Measurements from ENCODE around the gene EXOC4.

EXOC4 gene

DNA sequence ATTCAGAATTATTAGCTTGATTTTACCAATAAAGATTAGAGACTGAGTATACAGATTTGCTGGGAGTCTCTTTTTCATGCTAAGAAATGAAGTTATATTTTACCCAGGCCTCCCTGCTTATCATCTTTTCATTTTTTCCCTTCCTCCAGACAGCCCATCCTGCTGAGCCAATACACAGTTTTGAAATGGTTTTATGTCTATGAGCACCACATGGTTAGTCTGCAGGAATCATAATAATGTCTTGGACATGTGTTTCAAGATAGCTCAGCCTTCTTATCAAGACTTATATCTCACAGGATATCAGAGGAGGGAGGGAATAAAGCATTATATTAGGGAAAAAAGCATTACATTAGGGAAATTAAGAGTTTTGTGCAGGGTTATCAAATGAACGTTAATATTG lies 157.1 kb downstream of the EXOC4 start:
- no peak for DNase-seq (ENCODE audit: insufficient read length, low spot score)
- FAIRE-seq, result no peak

GRCh38 chr7:133411395-133411794 lies 158.5 kb downstream of the EXOC4 start:
- no peak for DNase-seq (ENCODE audit: insufficient read length, low spot score)
- FAIRE-seq, result no peak

GRCh38 chr7:133412942-133413341 lies 160.1 kb downstream of the EXOC4 start:
- DNase-seq (ENCODE audit: insufficient read length, low spot score), result no peak
- no peak for FAIRE-seq

DNA sequence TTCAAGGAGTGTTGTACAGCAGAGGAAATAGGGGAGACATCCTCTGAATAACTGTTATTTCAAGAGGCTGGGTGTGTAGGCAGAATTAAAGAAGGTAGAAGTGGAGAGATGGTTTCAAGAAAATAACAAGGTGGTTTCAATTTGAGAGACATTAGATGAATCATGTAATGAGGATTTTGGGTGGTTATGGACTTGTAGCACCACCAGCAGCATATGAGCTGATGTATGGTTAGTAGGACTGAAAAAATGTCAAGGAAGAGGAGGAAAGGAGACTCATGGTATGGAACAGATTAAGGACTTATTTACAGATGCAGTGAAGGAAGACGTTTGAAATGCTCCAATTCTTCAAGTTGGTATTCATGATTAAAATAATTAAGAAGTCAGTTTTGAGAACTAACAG lies 166.2 kb downstream of the EXOC4 start:
- DNase-seq (ENCODE audit: insufficient read length, low spot score), result no peak
- FAIRE-seq, result no peak

DNA sequence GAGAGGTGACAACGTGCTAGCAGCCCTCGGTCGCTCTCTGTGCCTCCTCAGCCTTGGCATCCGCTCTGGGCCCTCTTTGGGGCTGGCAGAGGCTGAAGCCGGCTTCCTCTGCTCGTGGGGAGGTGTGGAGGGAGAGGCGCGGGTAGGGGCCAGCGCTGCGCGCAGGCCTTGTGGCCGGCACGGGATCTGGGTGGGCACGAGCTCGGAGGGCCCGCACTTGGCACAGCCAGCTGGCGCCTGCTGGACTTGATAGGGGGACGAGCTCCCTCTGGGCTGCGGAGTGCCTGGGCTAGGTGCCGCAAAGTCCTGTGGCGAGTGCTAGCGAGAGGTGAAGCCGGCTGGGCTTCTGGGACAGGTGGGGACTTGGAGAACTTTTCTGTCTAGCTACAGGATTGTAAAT lies 170.7 kb downstream of the EXOC4 start:
- DNase-seq (ENCODE audit: insufficient read length, low spot score) (no peak), FAIRE-seq (no peak)

DNA sequence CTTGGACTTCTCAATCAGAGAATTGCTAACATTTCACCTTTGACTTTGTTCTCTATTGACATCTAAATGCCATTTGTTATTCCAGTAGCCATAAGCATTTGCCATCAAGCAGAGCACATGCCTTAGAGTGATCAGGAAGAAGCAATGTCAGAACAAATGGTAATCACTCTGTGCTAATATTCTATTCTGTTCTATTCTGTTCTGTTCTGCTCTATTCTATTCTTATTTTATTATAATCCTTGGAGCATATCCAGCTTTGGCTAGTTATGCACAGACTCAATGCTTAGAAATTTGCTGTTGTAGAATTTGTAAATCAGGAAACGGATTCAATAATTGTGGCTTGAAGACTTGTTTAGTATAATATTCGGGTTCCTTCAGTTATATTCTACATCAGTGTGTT lies 175.4 kb downstream of the EXOC4 start:
- no peak for FAIRE-seq
- no peak for DNase-seq (ENCODE audit: insufficient read length, low spot score)

- no peak for DNase-seq (ENCODE audit: insufficient read length, low spot score)
- no peak for FAIRE-seq
Observed at GRCh38 chr7:133428876-133429275, 176.0 kb downstream of the EXOC4 start.

GRCh38 chr7:133429371-133429770 lies 176.5 kb downstream of the EXOC4 start:
- no peak for FAIRE-seq

DNA sequence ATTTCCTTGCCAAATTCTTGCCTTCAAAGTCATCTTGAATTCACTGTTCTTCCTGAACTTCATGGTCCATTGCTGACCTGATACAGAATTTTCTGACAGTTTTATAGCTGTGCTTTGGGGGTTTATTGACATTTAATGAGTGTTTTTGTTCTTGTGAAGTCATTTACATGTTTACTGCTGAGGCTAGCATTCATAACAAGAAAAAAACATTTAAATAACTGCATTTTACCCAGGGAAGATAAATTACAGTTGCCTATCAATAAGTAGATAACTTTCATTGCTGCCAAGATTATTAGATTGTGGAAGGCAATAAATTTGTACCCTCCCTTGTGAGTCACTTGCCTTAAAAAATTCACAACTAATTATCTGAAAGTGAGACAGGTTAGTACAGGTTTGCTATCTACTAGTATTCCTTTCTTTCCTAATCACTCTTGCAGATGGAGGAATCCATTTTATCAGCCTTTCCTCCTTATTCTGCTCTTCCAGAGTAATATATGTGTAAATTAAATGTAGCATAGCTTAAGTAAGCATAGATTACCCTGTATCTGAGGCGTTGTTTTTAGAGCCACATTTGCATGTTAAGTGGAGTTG lies 178.4 kb downstream of the EXOC4 start:
- DNase-seq (ENCODE audit: insufficient read length, low spot score), result no peak
- no peak for FAIRE-seq

More at GRCh38 chr7:133429371-133429770, 176.5 kb downstream of the EXOC4 start:
- no peak for DNase-seq (ENCODE audit: insufficient read length, low spot score)

- DNase-seq (ENCODE audit: insufficient read length, low spot score) (no peak), FAIRE-seq (no peak)
Observed at GRCh38 chr7:133433165-133433812, 180.4 kb downstream of the EXOC4 start.

- no peak for FAIRE-seq
- DNase-seq (ENCODE audit: insufficient read length, low spot score), result no peak
Observed at GRCh38 chr7:133434246-133434865, 181.5 kb downstream of the EXOC4 start.

DNA sequence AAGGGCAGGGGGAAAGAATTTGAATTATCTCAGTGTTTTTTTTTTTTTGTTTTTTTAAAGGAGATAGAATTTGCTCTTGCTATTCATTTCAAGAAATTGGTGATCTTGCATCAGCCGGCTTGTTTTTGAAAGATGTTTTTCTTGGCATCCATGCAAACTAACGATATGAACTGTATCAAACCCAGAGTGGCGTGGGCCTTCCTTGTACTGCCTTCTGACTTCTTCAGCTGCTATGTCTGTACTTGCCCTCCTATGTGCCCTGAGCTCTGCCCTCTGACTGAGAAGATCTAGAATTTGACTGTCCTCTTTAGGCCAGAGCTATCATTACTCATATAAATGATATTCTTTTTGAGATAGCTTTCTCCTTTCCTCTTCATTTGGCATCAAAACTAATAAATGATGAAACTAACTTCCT lies 183.1 kb downstream of the EXOC4 start:
- DNase-seq (ENCODE audit: insufficient read length, low spot score) (no peak), FAIRE-seq (no peak)

DNA sequence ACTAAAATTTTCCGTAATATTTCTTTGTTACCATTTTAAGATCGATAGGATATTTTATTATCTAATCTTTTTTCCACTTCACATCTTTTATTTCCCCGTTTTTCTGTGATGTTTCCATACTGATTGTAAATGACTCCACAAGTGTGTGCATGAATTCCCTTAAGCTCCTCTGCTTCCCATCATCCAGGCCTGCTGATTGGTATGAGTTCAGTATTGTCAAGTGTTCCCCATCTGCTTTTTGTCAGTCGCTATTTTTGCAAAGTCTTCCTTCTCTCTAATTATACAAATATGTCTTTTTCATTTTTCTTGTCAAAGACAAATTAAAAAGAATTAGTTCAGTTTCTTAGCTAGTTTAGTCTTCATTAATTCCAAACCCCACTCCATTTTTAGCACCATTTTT lies 184.7 kb downstream of the EXOC4 start:
- FAIRE-seq (no peak), DNase-seq (ENCODE audit: insufficient read length, low spot score) (no peak)

GRCh38 chr7:133442818-133443217 lies 189.9 kb downstream of the EXOC4 start:
- DNase-seq (ENCODE audit: insufficient read length, low spot score) (no peak), FAIRE-seq (no peak)

- DNase-seq (ENCODE audit: insufficient read length, low spot score), result no peak
- FAIRE-seq, result no peak
Observed at GRCh38 chr7:133445617-133446016, 192.7 kb downstream of the EXOC4 start.

- DNase-seq (ENCODE audit: insufficient read length, low spot score) (no peak), FAIRE-seq (no peak)
Observed at GRCh38 chr7:133448012-133448411, 195.1 kb downstream of the EXOC4 start.

DNA sequence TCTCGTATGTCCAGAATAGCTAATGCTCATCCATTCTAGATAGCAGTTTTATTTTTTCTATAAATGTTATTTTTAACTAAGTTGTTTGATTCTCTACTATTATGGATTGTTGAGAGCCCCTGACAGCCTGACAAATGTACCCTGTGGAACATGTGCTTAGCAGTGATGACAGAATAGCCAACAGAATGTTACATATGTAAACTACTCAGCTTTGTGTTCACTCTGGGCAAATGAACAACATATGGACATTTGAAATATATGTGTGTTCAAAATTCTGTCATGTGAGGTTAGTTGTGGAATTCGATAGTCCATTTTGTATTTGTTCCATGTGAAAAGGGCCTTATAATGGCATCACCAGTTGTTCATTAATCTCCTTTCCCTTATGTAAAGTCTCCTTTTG lies 199.7 kb downstream of the EXOC4 start:
- DNase-seq (ENCODE audit: insufficient read length, low spot score) (no peak), FAIRE-seq (no peak)

DNA sequence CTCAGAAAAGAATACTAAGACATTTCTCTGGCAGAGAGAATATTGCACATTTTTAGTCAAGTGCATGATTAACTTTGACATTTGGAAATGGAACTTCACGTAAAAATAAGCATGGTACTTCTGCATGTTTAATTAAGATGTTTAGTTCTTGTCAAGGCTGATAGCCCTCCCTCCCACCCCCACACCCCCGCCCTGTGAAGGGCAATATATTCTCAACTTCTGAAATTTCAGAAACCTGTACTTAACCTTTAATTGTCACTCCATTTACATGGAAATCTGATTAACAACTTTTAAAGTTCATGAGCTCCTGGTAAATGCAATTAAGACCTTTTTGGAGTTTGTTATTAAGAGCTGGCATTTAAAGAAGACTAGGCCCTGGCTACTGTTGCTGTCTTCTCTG lies 205.8 kb downstream of the EXOC4 start:
- no peak for FAIRE-seq
- no peak for DNase-seq (ENCODE audit: insufficient read length, low spot score)

- FAIRE-seq, result no peak
- no peak for DNase-seq (ENCODE audit: insufficient read length, low spot score)
Observed at GRCh38 chr7:133461421-133461820, 208.5 kb downstream of the EXOC4 start.

GRCh38 chr7:133475655-133476054 lies 222.8 kb downstream of the EXOC4 start:
- no peak for FAIRE-seq
- DNase-seq (ENCODE audit: insufficient read length, low spot score), result no peak

DNA sequence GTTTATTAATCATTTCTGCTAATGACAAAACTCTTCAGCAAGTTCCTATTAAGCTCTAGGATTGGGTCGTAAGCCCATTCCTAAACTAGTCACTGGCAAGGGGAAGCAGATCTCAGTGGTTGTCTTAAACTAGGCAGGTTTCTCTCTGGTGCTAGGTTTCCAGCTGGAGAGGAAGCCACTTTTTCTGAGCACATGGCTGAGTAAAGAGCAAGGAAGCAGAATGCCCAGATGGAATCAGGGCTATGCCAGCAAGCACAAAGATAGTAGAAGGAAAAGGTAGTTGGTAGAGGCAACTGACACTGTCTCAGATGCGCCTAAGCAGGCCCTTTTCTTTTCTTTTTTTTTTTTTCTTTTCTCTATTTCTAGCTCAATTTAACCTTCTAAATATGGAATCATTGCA lies 224.9 kb downstream of the EXOC4 start:
- FAIRE-seq, result no peak
- no peak for DNase-seq (ENCODE audit: insufficient read length, low spot score)

- FAIRE-seq (no peak), DNase-seq (ENCODE audit: insufficient read length, low spot score) (no peak)
Observed at GRCh38 chr7:133478591-133479135, 225.8 kb downstream of the EXOC4 start.
